CD4-positive, alpha-beta T cell (primary cell): ENCODE results near the gene KDM4D. TPM values are rescaled to one million over a fixed set of nuclear protein-coding genes. Genes with fewer than 3 reads are reported as not detected.

Source experiments
- ATAC-seq: fragments of 200-7000 bp; cut with Tn5 transposase; one replicate; pipeline ENCODE4 v1.10.0; 2022; ENCODE audit warnings: mild to moderate bottlenecking; ENCODE audit not compliant: poor library complexity
- CTCF ChIA-PET: fragments of 350-600 bp; sonication (Branson Sonifier 250); formaldehyde crosslinking; loops from one replicate; lab custom pipeline; 2021; ENCODE audit warnings: antibody characterized with exemption, inconsistent platforms; lab: Charles Lee
- POLR2A ChIA-PET: fragments of 350-600 bp; sonication (Branson Sonifier 250); formaldehyde crosslinking; loops from one replicate; lab custom pipeline; 2021; ENCODE audit warnings: antibody characterized with exemption, inconsistent platforms; lab: Charles Lee
- DNase-seq, 14 experiments: peaks; one replicate each; pipeline ENCODE4 v3.0.0-alpha.2; 2013 to 2020; ENCODE audit warnings: mixed read lengths in 2 of 14
- H3K27ac ChIP-seq, 2 donors: one replicate each; pipeline versions ENCODE4 v1.5.1 to v1.7.0; 2013; ENCODE audit warnings: low read length in 2 of 2, low read depth in 1 of 2, mild to moderate bottlenecking in 1 of 2
- H3K27me3 ChIP-seq, 2 experiments: 1 replicate in 1 of 2; 2 replicates in 1 of 2; pipeline versions ENCODE4 v1.6.1 to v1.7.0; 2013; ENCODE audit warnings: low read length in 2 of 2, control low read depth in 1 of 2, mild to moderate bottlenecking in 1 of 2, moderate library complexity in 1 of 2; ENCODE audit not compliant: insufficient read depth in 2 of 2, control insufficient read depth in 1 of 2
- H3K36me3 ChIP-seq: one replicate; pipeline ENCODE4 v1.6.1; 2013; ENCODE audit warnings: low read length, control low read depth; ENCODE audit not compliant: insufficient read depth
- H3K4me1 ChIP-seq: one replicate; pipeline ENCODE4 v1.6.1; 2013; ENCODE audit warnings: low read length, control low read depth; ENCODE audit not compliant: insufficient read depth
- H3K4me3 ChIP-seq: one replicate; pipeline ENCODE4 v1.5.1; 2013; ENCODE audit warnings: mild to moderate bottlenecking, low read length, moderate library complexity
- H3K9me3 ChIP-seq, 2 experiments: 1 replicate in 1 of 2; 2 replicates in 1 of 2; pipeline versions ENCODE4 v1.6.1 to v1.7.0; 2013; ENCODE audit warnings: low read length in 2 of 2, mild to moderate bottlenecking in 2 of 2, control low read depth in 1 of 2, moderate library complexity in 1 of 2; ENCODE audit not compliant: control insufficient read depth in 1 of 2, insufficient read depth in 1 of 2
- H3K27ac Mint-ChIP-seq: one replicate; pipeline ENCODE4 v1.8.0; 2020; ENCODE audit warnings: mixed read lengths
- H3K27me3 Mint-ChIP-seq: one replicate; pipeline ENCODE4 v1.8.0; 2021; ENCODE audit warnings: mixed read lengths
- H3K36me3 Mint-ChIP-seq: one replicate; pipeline ENCODE4 v1.8.0; 2021; ENCODE audit warnings: low read depth, mixed read lengths
- H3K4me1 Mint-ChIP-seq: one replicate; pipeline ENCODE4 v1.8.0; 2021; ENCODE audit warnings: low read depth, mixed read lengths
- H3K4me3 Mint-ChIP-seq: one replicate; pipeline ENCODE4 v1.8.0; 2020; ENCODE audit warnings: mild to moderate bottlenecking, mixed read lengths
- H3K9me3 Mint-ChIP-seq: one replicate; pipeline ENCODE4 v1.8.0; 2020; ENCODE audit warnings: mixed read lengths
- intact Hi-C, 2 experiments: fragments of 100-400 bp; cut with DNase I in 1 of 2; cut with micrococcal nuclease in 1 of 2; formaldehyde crosslinking; loops; one replicate each; pipeline versions ENCODE4 v1.15.1 to v1.9.0; 2023 to 2025; cut with DNase I, micrococcal nuclease
- total RNA-seq, 174 experiments: library from RNA in 2 of 174; stranded (reverse) in 2 of 174; gene quantifications; one replicate each; pipeline ENCODE4 v1.2.3 and lab custom pipeline; 2021 to 2026
- TF ChIP-seq, protein P1 (sequence below): fragments of 200-600 bp; IDR thresholded peaks from one replicate; pipeline ENCODE4 v1.8.0; 2022; ENCODE audit warnings: antibody characterized with exemption, mild to moderate bottlenecking

The KDM4D gene
- total RNA-seq, 2 experiments from 2014 or later = 0.16 to 0.22 TPM

- Histone ChIP-seq H3K27ac (no peak overlapping the region), H3K4me1 (peaks cover 31% of the 10 kb centered on the region), H3K36me3 (no peaks in the 10 kb centered on the region), H3K4me3 (no peak overlapping the region), H3K9me3 (no peaks in the 10 kb centered on the region), H3K27me3 (no peaks in the 10 kb centered on the region)
- TF ChIP-seq, protein P1, sequence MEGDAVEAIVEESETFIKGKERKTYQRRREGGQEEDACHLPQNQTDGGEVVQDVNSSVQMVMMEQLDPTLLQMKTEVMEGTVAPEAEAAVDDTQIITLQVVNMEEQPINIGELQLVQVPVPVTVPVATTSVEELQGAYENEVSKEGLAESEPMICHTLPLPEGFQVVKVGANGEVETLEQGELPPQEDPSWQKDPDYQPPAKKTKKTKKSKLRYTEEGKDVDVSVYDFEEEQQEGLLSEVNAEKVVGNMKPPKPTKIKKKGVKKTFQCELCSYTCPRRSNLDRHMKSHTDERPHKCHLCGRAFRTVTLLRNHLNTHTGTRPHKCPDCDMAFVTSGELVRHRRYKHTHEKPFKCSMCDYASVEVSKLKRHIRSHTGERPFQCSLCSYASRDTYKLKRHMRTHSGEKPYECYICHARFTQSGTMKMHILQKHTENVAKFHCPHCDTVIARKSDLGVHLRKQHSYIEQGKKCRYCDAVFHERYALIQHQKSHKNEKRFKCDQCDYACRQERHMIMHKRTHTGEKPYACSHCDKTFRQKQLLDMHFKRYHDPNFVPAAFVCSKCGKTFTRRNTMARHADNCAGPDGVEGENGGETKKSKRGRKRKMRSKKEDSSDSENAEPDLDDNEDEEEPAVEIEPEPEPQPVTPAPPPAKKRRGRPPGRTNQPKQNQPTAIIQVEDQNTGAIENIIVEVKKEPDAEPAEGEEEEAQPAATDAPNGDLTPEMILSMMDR = no peak
- DNase-seq (no peak), ATAC-seq (no peak)
- Mint-ChIP-seq H3K27me3 (no peaks in the 10 kb centered on the region), H3K9me3 (no peaks in the 10 kb centered on the region), H3K4me3 (peak overlapping the region; percentile 80), H3K27ac (peak overlapping the region; percentile 25), H3K4me1 (peaks cover 65% of the 10 kb centered on the region), H3K36me3 (no peaks in the 10 kb centered on the region)
- ChIA-PET POLR2A (interaction anchor here (0.9 to 4.0 kb wide), 3 partner anchors 9 to 134 kb away, joined by 3 to 19 read pairs (median 14); partner anchors contain the start of genes CWC15 and KDM4D), CTCF (no interaction called here)
- intact Hi-C loops = no loop called here
These were observed 40.0 kb upstream of the KDM4D start for GRCh38 chr11:94933223-94934130.

DNA sequence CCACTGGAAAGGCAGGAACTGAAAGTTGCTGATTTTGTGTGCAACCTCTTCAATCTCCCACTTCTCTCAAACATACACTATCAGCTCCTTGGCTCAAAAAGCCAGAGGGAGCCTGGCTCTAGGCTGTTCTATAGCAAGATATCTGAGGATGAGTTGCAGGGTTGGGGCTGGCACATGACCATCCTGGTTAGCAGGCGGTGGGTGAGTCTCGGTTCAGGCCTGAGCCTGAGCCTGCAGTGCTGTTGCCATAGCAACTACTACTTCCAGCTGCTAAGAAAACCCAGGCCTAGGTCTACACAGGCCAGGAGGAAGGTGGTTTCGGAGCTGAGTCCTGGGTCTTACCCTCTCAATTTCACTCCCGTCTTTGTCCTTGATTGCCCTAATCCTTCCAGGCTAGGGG is 39.1 kb upstream of the KDM4D start:
- CTCF ChIA-PET = no interaction called here
- Mint-ChIP-seq H3K4me1 (peaks cover 56% of the 10 kb centered on the region), H3K9me3 (no peaks in the 10 kb centered on the region), H3K36me3 (no peaks in the 10 kb centered on the region), H3K27me3 (no peaks in the 10 kb centered on the region), H3K27ac (peak overlapping the region; percentile 25), H3K4me3 (peak overlapping the region; percentile 80)
- Histone ChIP-seq H3K36me3 (no peaks in the 10 kb centered on the region), H3K27me3 (no peaks in the 10 kb centered on the region), H3K4me1 (peaks cover 31% of the 10 kb centered on the region), H3K27ac (no peak overlapping the region), H3K9me3 (no peaks in the 10 kb centered on the region), H3K4me3 (no peak overlapping the region)
- TF ChIP-seq, protein P1 = no peak
- ATAC-seq (peak; percentile 43), DNase-seq (peak in 2 of 14 experiments; percentile 17 to 35)
- POLR2A ChIA-PET = interaction anchor here (0.9 to 4.0 kb wide), 5 partner anchors 8 to 855 kb away, joined by 4 to 19 read pairs (median 6); partner anchors contain the start of genes CWC15, FAM76B and KDM4D
- intact Hi-C loops = no loop called here

GRCh38 chr11:94934846-94935245 is 38.7 kb upstream of the KDM4D start:
- POLR2A ChIA-PET = interaction anchor here (0.7 to 4.0 kb wide), 7 partner anchors 8 to 855 kb away, joined by 4 to 19 read pairs (median 4); partner anchors contain the start of genes CWC15, FAM76B and KDM4D
- H3K4me3 ChIP-seq = no peak overlapping the region
- peak overlapping the region; percentile 25 for H3K27ac Mint-ChIP-seq
- H3K4me1 ChIP-seq = peaks cover 31% of the 10 kb centered on the region
- no peaks in the 10 kb centered on the region for H3K9me3 Mint-ChIP-seq
- no peaks in the 10 kb centered on the region for H3K27me3 ChIP-seq
- TF ChIP-seq, protein P1 = no peak
- H3K36me3 ChIP-seq = no peaks in the 10 kb centered on the region
- ATAC-seq = peak; percentile 71
- no peaks in the 10 kb centered on the region for H3K27me3 Mint-ChIP-seq
- H3K27ac ChIP-seq = no peak overlapping the region
- CTCF ChIA-PET = no interaction called here
- H3K4me1 Mint-ChIP-seq = peaks cover 54% of the 10 kb centered on the region
- DNase-seq = peak in 3 of 14 experiments; percentile 38 to 64 (median 40)
- peak overlapping the region; percentile 80 for H3K4me3 Mint-ChIP-seq
- intact Hi-C loops = no loop called here
- H3K36me3 Mint-ChIP-seq = no peaks in the 10 kb centered on the region
- no peaks in the 10 kb centered on the region for H3K9me3 ChIP-seq
